Hepatocyte (in vitro differentiated cells): Measurements from ENCODE around the gene TCF7L2. TPM values are rescaled to one million over a fixed set of nuclear protein-coding genes. Genes with fewer than 3 reads are reported as not detected.
A peak's percentile ranks its signal among the peaks of the same experiment; 100 is the strongest.

Experiments used
- DNase-seq: peaks from one replicate; pipeline ENCODE4 v3.0.0-alpha.2; 2016; ENCODE audit warnings: low spot score
- H2AFZ ChIP-seq: fragments of 200-600 bp; sonication (generic); 2 replicates; pipeline ENCODE4 v1.6.0; 2016; ENCODE audit warnings: antibody characterized with exemption, mild to moderate bottlenecking
- H3K27ac ChIP-seq: fragments of 200-600 bp; sonication (generic); 2 replicates; pipeline ENCODE4 v1.5.1; 2016; ENCODE audit warnings: mild to moderate bottlenecking
- H3K27me3 ChIP-seq: fragments of 200-600 bp; sonication (generic); 2 replicates; pipeline ENCODE4 v1.6.1; 2016
- H3K36me3 ChIP-seq: fragments of 200-600 bp; sonication (generic); replicated peaks from 2 replicates; pipeline ENCODE4 v1.5.1; 2016; ENCODE audit warnings: low read depth; ENCODE audit not compliant: insufficient read depth
- H3K4me1 ChIP-seq: fragments of 200-600 bp; sonication (generic); 2 replicates; pipeline ENCODE4 v1.5.1; 2016; ENCODE audit warnings: mild to moderate bottlenecking, moderate library complexity; ENCODE audit not compliant: insufficient read depth
- H3K4me2 ChIP-seq: fragments of 200-600 bp; sonication (generic); 2 replicates; pipeline ENCODE4 v1.6.0; 2016
- H3K4me3 ChIP-seq: fragments of 200-600 bp; sonication (generic); 2 replicates; pipeline ENCODE4 v1.5.1; 2016; ENCODE audit warnings: mild to moderate bottlenecking
- H3K79me2 ChIP-seq: fragments of 200-600 bp; sonication (generic); 2 replicates; pipeline ENCODE4 v1.6.0; 2017; ENCODE audit warnings: mild to moderate bottlenecking
- H3K9me2 ChIP-seq: fragments of 200-600 bp; sonication (generic); replicated peaks from 2 replicates; pipeline ENCODE4 v1.6.0; 2017; ENCODE audit warnings: mild to moderate bottlenecking; ENCODE audit not compliant: insufficient read depth
- H3K9me3 ChIP-seq: fragments of 200-600 bp; sonication (generic); 2 replicates; pipeline ENCODE4 v1.5.1; 2016; ENCODE audit warnings: low read depth, mild to moderate bottlenecking
- H4K20me1 ChIP-seq: fragments of 200-600 bp; sonication (generic); 2 replicates; pipeline ENCODE4 v1.6.0; 2016; ENCODE audit warnings: mild to moderate bottlenecking; ENCODE audit not compliant: insufficient read depth, poor library complexity, severe bottlenecking
- EZH2 ChIP-seq: fragments of 200-600 bp; sonication (generic); IDR thresholded peaks from 2 replicates; pipeline ENCODE4 v1.6.1; 2016; ENCODE audit warnings: antibody characterized with exemption, mild to moderate bottlenecking, borderline replicate concordance
- EZH2phosphoT487 ChIP-seq: fragments of 200-600 bp; sonication (generic); IDR thresholded peaks from one replicate; pipeline ENCODE4 v1.6.1; 2018; ENCODE audit warnings: antibody characterized with exemption, mild to moderate bottlenecking, low read depth, moderate library complexity; ENCODE audit not compliant: unreplicated experiment, severe bottlenecking
- WGBS: methylation state at CpG from one replicate; pipeline ENCODE4 v1.1.6; 2016; ENCODE audit warnings: low lambda C conversion rate; ENCODE audit errors: missing lambda C conversion rate; 5-methylcytosine and 5-hydroxymethylcytosine counted together
- polyA plus RNA-seq: library from polyadenylated mRNA; unstranded; fragments of >200 nt; fragmentation: Nextera tagmentation; extraction: Ambion mirVana; gene quantifications from 2 replicates; pipeline ENCODE4 v1.2.1, GENCODE V29; 2016
- total RNA-seq: library from RNA; depleted of rRNA; stranded (reverse); fragments of >200 nt; gene quantifications from 2 replicates; pipeline ENCODE4 v1.2.3, GENCODE V29; 2014
- TF ChIP-seq, protein P1 (sequence below): fragments of 200-600 bp; sonication (generic); IDR thresholded peaks from 2 replicates; pipeline ENCODE4 v1.5.1; 2016; ENCODE audit warnings: antibody characterized with exemption, mild to moderate bottlenecking; ENCODE audit not compliant: poor library complexity

Gene TCF7L2
- total and polyA plus RNA-seq, 2 experiments from 2014 or later: 14.8 to 28.8 TPM

DNA sequence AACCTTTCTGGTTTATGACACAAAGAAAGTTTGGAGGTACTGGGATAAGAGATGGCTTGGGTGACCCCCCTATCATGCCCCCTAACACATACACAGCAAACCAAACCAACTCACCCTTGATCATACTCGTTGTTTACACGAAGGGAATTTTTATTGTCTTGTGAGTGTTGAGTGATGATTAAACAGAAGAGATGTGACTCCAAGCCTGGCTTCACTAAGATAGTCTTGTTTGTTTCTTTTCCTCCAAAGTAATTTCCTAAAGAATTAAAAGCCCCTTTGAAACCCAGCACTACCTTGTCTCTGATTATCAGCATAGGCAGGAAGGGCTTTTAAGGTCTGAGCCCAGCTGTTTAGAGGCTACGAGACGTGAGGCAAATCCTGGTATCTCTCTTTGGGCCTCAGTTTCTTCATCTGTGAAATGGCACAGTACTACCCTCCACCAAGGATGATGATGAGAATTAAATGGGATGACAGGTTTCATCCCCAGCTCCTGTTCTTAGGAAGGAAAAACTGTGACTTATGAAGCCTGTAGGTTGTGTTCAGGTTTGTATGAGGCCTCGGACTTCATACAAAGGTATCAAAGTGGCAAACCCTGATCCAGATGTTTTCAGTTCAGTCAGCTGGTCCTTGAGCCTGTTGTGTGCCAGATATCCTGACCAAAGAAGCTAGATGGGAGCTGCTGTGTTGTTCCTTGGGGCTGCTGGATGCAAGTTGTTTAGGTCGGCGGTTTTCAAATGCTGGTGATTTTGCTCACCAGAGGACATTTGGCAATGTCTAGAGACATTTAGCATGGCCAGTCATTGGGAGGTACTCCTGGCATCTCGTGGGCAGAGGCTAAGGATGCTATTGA is 51.8 kb downstream of the TCF7L2 start:
- Histone ChIP-seq H3K27me3 (no peaks in the 10 kb centered on the region), H3K27ac (peak overlapping the region; percentile 72), H4K20me1 (peaks cover 97% of the 10 kb centered on the region), H3K36me3 (no peaks in the 10 kb centered on the region), H3K79me2 (peaks cover 98% of the 10 kb centered on the region), H3K4me3 (no peak overlapping the region), H3K4me1 (peaks cover 45% of the 10 kb centered on the region), H3K9me3 (no peaks in the 10 kb centered on the region), H2AFZ (no peak overlapping the region), H3K4me2 (peak overlapping the region; percentile 35), H3K9me2 (no peaks in the 10 kb centered on the region)
- TF ChIP-seq, protein P1, sequence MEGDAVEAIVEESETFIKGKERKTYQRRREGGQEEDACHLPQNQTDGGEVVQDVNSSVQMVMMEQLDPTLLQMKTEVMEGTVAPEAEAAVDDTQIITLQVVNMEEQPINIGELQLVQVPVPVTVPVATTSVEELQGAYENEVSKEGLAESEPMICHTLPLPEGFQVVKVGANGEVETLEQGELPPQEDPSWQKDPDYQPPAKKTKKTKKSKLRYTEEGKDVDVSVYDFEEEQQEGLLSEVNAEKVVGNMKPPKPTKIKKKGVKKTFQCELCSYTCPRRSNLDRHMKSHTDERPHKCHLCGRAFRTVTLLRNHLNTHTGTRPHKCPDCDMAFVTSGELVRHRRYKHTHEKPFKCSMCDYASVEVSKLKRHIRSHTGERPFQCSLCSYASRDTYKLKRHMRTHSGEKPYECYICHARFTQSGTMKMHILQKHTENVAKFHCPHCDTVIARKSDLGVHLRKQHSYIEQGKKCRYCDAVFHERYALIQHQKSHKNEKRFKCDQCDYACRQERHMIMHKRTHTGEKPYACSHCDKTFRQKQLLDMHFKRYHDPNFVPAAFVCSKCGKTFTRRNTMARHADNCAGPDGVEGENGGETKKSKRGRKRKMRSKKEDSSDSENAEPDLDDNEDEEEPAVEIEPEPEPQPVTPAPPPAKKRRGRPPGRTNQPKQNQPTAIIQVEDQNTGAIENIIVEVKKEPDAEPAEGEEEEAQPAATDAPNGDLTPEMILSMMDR: no peak
- TF ChIP-seq EZH2phosphoT487: no peak
- WGBS: 75% methylated on average over 8 of the region's 8 CpGs
- no peak for DNase-seq

DNA sequence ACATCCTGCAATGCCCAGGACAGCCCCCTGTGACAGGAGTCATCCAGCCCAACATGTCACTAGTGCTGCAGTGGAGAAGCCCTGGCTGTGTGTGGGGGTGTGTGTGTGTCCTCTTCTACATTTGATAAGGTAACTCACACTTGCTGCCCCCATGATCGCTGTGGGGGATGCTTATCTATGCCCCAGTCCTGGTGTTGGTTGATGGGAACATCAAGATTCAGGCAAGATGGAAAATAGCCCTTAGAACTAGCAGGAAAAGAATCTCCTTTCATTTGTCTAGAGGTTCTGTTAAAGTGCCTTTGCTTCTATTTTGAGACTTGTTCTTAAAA is 52.4 kb downstream of the TCF7L2 start:
- Histone ChIP-seq H2AFZ (no peak overlapping the region), H3K4me2 (no peak overlapping the region), H4K20me1 (peaks cover 97% of the 10 kb centered on the region), H3K9me3 (no peaks in the 10 kb centered on the region), H3K9me2 (no peaks in the 10 kb centered on the region), H3K36me3 (no peaks in the 10 kb centered on the region), H3K27me3 (no peaks in the 10 kb centered on the region), H3K4me3 (no peak overlapping the region), H3K27ac (no peak overlapping the region), H3K79me2 (peaks cover 98% of the 10 kb centered on the region), H3K4me1 (peaks cover 45% of the 10 kb centered on the region)
- TF ChIP-seq EZH2phosphoT487: no peak
- no peak for TF ChIP-seq EZH2
- TF ChIP-seq, protein P1: no peak
- no peak for DNase-seq
- 62% methylated on average over 1 of the region's 1 CpG for WGBS

DNA sequence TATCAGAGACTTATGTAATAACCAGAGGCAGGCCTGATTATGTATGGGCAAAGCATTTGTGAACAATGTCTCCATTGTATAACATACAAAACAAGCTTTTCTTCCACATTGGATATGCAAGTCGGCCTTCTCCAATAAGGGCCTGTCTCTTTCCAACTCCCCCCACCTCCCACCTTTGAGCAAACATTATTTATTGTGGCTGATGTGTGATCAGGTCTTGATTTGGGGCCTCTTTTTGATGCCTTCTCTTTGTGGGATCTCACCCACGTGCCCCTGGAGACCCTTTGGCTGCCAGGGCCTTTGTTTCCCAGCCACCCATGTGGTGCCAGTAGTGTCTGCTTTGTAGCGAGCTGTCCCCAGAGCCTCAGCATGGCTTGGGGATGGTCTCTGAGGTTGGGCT is 53.0 kb downstream of the TCF7L2 start:
- H4K20me1 ChIP-seq: peaks cover 97% of the 10 kb centered on the region
- no peaks in the 10 kb centered on the region for H3K9me2 ChIP-seq
- no peak overlapping the region for H2AFZ ChIP-seq
- no peak overlapping the region for H3K4me3 ChIP-seq
- no peak overlapping the region for H3K4me2 ChIP-seq
- H3K27ac ChIP-seq: no peak overlapping the region
- peaks cover 98% of the 10 kb centered on the region for H3K79me2 ChIP-seq
- TF ChIP-seq EZH2: no peak
- TF ChIP-seq, protein P1: no peak
- DNase-seq: no peak
- H3K36me3 ChIP-seq: no peaks in the 10 kb centered on the region
- no peaks in the 10 kb centered on the region for H3K27me3 ChIP-seq
- WGBS: 93% methylated on average over 3 of the region's 3 CpGs
- H3K9me3 ChIP-seq: no peaks in the 10 kb centered on the region
- peaks cover 52% of the 10 kb centered on the region for H3K4me1 ChIP-seq
